HG02981 (cell line): Measurements from ENCODE around the gene TBC1D14.

Source experiments
- ATAC-seq: cut with Tn5 transposase; IDR thresholded peaks from one replicate; pipeline ENCODE4 v1.9.1; 2021; ENCODE audit warnings: mild to moderate bottlenecking, moderate library complexity; ENCODE audit not compliant: unreplicated experiment

TBC1D14 gene

DNA sequence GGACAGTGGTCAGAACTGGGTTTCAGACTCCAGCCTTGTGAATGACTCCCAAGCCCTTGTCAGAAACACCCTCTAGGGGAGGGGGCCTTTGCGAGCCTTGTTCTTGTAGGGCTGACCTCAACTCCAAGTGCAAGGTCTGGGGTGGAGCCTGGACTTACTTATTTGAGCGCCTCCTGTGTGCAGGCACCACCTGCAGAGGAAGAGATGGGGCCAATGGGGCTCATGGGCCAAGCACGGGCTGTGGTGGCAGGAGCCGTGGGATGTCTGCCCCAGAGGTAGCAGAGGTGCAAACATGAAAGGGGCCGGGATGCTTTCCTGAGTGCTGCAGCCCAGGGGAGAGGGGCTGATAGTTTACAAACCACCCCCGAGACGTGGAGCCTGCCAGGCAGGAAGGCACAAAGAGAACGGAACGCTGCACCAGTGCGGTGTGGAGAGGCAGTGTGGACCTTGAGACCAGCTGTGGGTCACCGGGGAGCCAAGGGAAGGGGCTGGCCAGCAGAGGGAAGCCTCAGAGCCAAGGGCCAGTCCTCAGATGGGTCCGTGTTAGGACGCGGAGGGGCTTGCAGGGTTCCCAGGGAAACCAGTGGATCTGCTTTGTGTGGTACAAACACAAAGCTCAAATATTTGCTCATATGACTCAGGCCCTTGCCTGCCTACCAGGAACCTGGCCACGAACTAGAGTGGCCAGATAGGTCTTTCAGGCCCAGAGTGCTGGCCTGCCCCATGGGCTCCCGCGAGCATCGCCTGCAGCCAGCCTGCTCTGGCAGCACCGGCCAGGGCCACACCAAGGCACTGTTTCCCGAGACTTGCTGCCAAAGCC is 124.8 kb downstream of the TBC1D14 start:
- no peak for ATAC-seq

DNA sequence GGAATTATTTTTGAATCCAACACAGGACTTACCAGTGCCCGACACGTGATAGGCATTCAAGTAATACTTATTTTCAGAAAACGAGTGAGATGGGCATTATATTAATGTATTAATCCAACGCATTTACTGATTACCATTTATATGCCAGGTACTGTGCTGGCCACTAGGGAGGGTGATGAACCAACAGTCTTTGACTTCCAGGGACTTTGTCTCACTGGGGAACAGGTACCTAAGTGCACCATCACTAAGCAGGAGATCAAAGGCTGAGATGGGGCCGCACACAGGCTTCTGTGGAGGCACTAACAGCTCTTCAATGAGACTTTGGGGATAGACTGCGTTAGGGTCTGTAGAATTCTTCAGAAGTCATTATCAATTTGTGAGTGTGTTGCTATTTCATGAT is 127.8 kb downstream of the TBC1D14 start:
- no peak for ATAC-seq

DNA sequence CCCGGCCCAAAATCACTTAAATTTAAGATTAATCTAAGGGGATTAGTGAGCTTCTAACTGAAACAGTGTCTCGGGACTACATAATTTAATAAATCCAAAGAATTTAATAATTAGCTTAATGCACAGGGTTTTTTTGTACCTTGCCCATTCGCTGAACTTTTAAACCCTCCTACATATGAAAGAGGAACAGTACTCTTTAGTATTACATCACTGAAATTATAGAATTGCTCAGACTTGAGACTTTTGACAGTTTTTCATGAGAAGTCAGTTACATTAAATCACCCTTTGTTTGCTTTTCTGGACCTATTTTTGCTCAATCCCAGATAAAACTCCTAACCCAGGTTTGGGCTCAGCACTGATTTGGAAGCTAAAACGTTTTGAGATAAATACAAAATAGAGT is 131.1 kb downstream of the TBC1D14 start:
- no peak for ATAC-seq

DNA sequence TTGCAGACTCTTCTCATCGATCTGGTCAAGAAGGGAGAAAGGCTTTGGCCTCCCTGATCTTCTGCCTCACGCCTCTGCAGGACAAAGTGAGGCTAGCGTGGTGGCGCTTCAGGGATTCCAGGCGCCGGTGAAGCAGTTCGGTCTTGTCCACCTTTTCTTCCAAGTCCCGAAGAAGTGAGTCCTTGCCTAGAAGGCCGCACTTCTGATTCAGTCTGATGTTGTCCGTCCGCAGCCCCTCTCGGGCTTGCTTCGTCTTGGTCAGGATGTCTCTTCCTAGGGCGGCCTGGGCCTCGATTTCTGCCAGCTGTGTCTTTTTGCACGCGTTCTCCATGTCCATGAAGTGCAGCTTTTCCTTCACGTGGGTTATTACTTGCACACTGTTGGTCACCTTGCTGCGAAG is 131.6 kb downstream of the TBC1D14 start:
- ATAC-seq = no peak

DNA sequence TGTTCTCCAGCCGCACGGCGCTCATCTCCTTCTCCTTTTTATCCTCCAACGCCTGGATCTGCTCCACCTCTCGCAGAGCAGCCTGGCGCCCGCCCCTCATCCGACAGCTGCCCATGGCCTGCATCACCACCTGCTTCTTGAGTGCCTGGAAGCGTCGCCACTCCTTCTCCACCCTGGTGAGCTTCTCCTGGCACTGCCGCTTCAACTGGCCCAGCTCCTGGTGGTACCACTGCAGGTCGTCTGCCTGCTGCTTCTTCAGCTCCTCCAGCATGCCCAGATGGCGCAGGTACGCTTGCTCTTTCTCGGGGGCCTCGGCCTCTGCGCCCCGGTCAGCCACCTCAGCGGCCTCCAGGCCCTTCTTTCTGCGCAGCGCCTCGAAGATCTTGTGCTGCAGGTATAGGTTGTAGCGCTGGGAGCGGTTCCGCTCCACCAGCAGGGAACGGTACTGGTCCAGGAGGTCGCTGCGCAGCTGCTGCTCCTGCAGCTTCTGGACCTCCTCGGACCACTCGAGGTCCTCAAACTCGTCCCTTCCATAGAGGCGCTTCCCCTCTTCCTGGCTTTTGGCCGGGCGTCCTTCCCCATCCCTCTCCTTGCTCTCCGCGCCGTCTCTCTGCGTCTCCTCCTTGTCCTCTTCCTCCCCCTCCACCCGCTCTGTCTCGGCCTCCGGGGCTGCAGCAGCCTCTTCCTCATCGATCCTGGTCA is 132.3 kb downstream of the TBC1D14 start:
- ATAC-seq = no peak

DNA sequence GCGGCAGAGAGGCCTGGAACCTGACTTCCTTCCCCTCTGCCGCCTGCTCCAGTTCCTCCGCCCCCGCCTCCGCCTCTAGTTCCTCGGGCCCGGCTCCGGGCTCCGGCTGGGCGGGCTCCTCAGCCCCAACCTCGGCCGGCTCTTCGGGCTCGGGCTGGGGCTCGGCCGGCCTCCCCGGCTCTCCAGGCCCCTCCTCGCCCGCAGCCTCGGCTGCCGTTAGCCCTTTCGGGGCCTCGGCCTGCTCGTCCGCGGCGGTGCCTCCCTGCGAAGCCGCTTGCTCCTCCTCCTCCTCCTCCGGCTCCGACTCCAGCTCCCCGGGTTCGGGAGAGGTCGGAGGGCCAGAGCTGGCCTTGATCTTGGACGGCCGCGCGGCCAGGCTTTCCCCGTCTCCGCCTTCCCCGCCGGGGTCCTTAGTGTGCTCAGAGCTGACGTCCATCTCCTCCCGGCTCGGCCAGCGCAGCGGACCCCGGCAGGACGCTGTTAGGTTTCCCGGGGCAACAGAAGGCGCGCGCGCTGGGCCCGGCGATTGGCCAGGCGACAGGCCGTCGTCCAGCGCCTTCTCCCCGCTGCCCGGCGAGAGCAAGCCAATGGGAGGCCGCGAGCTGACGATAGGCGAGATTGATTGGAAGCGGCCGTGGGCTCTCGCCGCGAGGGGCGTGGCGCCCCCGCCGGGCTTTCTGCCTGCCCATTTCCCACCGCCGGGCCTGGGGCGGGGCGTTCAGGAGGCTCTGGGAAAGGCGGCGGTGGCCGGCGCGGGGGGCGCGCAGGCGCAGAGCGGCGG is 133.1 kb downstream of the TBC1D14 start:
- ATAC-seq = peak; percentile 78

DNA sequence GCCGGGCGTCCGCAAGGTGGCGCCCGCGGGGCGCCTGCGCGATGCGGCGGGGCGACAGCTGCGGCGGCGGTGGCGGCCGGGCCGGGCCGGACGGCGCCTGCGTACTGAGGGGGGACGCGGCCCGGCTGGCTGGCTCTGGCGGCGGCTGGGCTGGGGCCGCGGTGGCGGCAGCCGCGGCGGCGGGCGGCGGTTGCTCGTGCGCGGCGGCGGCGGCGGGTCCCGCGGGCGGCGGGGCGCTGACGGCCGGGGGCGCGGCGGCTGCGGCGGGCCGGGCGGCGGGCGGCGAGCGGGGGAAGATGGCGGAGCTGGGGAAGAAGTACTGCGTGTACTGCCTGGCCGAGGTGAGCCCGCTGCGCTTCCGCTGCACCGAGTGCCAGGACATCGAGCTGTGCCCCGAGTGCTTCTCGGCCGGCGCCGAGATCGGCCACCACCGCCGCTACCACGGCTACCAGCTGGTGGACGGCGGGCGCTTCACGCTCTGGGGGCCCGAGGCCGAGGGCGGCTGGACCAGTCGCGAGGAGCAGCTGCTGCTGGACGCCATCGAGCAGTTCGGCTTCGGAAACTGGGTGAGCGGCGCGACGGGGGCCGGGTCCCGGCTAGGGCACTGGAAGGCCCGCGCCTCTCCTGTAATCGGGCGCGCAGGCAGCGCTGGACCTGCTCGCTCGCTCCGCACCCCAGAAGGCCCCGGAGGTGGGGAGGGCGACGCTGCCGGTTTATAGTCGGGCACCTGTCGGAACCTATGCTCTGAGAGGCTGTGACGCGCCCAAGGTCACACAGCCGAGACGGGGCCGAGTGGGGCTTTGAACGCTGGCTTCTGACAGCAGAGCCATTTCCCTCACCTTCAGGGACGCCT is 133.9 kb downstream of the TBC1D14 start, which contains the start of gene TADA2B:
TSS of gene TADA2B (plus strand) at position 89 of the 853 bp plus-strand sequence. CDS start at position 297, 208 bp downstream.
- peak; percentile 28 for ATAC-seq

DNA sequence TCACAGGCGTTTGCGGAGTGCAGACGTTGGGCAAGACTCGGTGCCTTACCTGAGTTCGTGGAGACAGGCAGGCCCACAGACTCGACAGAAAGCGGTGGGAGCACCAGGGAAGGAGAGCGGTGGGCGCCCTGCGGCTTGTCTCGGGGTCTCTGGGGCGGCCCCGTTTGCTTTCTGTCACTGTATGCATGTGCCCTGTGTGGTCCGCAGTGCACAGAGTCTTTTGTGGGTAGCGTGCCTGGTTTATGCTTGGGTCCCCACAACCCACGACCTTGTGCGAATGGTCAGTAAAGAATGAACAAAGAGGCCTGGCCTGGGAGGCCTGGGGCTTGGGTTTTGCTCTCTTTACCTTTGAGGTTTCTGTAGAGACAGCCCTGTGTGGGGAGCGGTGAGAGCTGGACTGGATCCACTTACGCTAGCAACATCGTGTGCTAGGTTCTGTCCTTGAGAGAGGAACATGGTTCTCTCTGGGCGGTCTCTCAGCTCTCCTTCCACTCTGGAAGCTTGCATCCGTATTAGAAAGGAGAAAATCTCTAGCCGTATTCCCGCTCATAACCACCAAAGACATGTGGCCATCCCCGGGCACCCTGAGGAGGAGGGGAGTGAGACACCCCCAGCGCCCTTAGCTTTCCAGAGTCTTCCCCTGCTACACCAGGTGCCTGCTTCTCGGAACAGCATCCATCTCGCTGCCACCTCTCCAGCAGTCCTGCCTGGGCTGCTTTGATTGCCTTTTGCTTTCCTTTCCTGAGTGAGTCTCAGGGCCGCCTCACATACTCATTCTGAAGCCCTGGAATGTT is 134.7 kb downstream of the TBC1D14 start:
- no peak for ATAC-seq

DNA sequence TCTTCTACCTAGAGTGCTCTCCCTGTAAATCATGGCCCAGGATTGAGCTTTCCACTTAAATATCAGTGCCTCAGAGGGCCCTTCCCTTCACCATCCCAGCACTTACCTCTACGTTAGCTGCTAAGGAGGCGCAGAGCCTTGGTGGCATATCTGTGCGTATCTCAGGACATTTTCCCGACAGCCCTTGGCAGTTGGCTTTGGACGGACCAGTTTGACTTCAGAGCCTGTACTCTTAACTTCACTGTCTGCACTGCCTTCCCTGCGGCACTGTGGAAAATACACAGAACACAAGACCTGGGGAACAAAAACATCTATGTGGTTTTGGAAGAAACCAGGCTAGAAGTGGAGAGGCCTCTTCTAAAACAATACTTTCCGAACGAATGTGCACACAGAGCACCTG is 135.9 kb downstream of the TBC1D14 start:
- ATAC-seq = no peak

DNA sequence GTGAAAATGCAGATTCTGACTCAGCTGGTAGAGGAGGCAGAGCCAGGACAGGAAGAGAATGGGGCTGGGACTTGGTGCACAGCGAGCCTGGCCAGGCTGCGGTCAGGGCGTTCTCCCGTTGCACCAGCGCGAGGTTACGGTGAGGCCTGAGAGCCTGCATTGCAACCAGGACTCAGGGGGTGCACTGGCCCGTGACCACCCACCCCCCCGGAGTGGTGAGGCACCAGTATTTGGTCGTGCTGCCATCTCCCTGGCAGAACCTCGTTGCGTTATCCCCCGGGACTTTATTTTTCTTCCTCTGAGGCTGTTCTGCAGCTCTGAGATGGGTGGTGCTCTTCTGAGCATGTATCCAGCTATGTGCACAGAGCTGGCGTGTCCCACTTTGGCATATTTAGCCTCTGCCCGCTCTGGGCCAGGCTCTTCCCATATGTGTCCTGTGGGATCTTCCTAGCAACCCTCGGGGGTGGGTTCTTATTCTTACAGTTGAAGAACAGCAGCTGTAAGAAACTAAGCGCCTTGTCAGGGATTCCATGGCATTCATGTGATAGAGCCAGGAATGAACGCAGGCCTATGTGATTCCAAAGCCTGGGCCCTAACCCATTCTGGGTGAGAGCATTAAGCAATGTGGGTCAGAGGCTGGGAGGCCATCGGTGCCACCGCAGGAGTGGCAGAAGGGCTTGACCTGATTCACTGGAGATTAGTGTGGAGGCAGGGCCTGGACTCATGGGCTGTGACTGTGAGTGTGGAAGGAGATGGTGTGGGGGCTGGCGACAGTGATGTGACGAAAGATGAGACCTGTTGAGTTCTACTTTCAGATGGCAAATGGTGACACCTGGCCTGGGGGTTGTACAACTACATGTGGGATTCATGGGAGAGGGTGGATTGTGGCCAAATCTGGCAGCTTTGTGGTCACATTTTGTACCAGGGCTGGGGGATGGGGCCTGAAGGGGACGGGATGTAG is 136.6 kb downstream of the TBC1D14 start:
- ATAC-seq = no peak

DNA sequence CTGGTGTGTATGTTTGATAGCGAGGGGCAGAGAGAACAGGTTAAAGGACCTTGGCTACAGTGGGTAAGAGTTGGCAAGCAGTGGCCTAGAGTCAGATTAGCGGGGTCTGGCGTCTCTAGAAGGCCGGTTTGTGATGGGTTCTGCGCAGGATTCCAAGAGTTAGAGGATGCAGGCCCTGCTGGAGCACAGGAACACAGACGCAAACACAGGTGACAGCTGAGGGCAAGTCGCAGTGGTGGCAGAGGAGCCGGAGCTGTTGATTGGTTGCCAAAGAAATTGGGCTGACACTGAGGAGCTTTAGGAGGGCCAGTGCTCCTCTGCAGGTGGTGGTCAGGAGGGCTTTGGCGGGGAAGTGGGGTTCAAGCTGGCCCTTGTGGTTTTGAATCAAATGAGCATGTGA is 137.3 kb downstream of the TBC1D14 start:
- no peak for ATAC-seq

DNA sequence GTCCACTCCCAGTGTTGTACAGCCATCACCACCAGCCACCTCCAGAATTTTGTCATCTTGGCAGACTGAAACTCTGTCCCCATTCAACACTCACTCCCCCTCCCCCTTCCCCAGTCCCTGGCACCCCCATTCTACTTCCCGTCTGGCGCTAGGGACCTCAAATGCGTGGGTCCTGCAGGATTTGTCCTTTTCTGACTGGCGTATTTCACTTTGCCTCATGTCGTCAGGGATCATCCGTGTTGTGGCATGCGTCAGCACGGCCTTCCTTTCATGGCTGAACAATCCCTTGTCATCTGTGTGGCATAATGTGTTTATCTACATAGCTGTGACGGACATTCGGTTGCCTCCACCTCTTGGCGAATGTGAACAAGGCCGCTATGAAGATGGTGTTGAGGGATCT is 139.0 kb downstream of the TBC1D14 start:
- ATAC-seq = no peak

DNA sequence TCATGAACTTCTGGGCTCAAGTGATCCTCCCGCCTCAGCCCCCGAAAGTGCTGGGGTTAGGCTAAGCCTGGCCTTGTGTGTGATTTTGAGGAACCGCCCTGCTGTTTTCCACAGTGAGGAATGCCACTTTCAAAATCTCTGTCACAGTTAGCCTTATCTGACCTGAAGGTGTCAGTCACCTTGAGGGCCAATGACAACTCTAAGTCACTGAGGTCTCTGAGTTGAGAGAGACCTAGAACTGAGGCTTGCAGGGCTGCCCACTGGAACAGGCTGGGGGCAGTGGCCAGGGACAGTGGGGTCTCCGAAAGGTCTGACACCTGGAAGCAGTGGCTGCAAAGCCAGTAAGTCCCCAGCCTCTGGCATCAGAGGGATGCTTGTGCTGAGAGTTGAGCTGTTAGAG is 139.7 kb downstream of the TBC1D14 start:
- no peak for ATAC-seq

DNA sequence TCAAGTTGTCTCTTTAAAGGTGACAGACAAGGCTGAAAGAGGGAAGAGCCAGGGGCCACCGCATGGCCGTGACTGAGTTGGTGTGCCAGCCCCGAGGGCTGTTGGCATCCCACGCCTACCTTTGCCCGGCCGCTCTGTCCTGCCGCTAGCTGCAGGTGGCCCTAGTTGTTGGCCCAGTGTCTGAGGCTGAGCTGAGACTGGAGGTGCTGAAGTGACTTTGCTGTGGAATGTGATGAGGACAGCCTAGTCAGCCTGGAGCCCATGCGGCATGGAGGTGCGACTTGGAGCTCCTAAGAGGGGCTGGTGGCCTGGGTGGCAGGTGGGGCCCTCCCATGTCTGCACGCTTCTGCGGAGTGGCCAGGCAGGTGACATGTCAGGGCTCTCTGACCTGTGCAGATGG is 140.1 kb downstream of the TBC1D14 start:
- ATAC-seq = no peak

DNA sequence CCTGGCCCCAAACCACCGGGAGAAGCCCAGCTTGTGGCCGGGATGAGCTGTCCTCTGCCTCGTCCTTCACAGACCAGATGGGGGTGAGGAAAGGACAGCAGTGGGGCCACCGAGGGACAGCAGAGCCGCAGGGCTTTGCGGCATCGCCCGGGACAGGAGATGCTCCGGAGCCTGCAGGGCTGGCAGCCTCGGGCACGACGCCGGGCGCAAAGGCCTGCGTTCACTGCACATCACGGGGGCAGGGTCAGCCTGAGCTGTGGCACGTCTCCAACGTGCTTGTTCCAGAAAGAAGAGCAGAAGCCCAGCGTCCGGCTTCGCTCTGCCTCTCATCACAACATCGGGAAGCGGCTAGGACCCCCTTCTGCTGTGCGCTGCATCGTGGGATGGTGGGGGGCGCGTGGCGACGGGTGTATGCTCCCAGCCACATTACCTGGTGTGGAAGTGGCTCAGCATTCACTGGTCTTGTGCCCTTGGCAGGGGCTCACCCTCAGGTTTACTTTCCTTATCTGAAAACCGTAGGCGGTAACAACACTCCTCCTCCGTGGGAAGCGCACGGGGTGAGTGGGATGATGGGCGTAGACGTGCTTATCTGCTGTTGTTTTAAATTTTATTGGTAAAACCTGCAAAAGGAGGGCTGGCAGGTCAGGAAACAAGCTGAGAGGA is 141.0 kb downstream of the TBC1D14 start:
- ATAC-seq = no peak

DNA sequence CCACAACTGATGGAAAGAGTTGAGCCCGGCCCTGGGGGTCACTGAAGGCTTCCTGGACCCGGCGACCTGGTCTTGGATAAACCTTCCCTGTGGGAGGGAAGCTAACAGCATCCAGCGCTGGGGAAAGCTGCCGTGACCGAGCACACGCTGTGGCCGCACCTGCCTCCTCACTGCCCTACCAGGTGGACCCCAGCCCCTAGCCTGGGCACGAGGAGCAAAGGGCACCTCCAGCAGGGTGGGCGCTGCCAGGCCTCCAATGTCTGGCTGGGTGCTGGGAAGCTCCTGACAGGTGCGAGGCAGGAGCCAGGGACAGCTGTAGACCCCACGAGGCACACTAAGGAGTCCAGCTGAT is 141.5 kb downstream of the TBC1D14 start:
- no peak for ATAC-seq

DNA sequence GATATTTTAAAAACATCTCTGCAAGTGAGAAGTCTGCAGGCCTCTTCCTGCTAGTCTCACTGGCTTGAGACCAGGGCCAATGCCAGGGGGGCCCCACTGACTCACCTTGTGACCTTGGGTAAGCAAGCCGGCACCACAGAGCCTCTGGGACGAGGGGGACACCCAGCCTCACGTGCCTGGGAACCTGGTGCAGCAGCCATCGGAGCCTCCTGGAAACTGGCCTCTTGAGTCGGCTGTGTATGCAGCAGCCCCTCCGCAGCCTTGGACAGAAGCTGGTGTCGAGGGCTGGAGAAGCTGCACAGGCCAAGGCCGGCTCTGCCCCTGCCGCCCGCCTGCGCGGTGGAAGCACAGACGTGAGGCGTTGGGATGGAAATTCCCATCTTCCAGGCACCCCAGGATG is 142.3 kb downstream of the TBC1D14 start:
- ATAC-seq = no peak

DNA sequence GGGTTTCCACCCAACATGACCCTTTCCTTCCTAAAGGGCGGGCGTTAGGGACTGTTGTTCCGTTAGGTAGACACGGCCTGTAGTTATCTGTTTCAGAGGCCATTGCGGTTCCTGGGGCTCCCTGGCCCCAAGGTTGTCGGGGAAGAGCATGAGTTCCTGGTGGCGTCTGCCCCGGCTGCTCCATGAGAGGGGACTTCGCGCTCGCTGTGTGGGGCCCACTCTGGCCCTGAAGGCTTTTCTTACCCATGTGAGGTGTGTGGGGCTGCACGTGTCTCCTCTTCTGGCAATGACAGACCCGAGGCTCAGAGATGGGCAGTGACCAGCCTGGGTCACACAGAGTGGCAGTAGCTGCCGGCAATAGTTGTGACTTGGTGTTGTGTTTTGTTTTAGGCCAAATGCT is 142.7 kb downstream of the TBC1D14 start:
- no peak for ATAC-seq
